Stimulated activated CD8-positive, alpha-beta memory T cell treated with anti-CD3 and anti-CD28 coated beads, Interleukin-4, amount 100 ng/mL, for 24 hours (primary cell): Measurements from ENCODE around the gene POLR3C.
A peak's percentile ranks its signal among the peaks of the same experiment; 100 is the strongest.
"Not testable (repeated sequence)": the region's sequence is repeated elsewhere in the genome, so short reads cannot be mapped to it uniquely, and the experiment has no call there.

Experiments used
- DNase-seq: peaks from one replicate; pipeline ENCODE4 v3.0.0-alpha.2; 2020; ENCODE audit warnings: low read depth

Gene POLR3C

DNA sequence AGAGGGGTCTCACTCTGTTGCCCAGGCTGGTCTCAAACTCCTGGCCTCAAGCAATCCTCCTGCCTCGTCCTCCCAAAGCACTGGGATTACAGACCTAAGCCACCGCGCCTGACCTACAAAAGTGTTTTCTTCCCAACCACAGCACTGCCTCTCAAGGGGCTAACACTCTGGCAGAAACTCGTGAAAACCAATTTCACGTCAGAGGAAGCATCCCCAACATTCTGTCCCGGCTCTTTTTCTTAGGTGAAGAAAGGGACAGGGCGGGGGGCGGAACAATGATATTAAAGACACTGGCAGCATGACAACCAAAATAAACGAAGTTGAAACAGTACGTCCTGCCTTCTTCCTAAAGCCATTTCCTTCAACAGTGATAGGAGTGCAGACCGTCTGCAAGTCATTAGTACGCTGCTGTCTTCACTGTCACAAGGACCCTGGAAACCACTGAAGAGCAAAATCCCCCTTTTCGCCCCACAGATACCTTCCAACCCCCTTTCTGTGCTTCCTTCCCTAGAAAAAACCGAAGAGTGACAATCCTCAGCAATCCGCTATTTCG is 1.1 kb upstream of the POLR3C start:
- DNase-seq = not testable (repeated sequence)

GRCh38 chr1:145824499-145824842 is 471 bp downstream of the POLR3C start:
- DNase-seq = no peak

DNA sequence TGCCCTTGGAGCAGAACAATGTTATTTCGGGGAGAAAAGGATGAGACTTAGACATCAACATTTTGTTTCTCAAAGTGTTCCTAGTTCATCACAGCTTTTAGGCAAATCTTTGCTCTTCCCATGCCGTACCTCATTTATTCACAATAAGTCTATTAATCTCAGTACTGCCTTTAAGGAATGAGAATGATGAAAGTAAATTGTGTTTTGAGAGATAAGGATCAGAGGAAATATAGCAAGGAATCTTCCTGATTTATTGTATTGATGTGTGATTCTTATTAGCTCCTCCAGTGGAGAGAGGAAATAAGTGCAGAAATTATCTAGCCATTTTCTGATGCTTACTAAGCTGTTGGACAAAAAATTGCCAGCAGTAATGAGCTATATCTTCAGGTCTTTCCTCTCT is 2.0 kb downstream of the POLR3C start:
- DNase-seq = no peak

- DNase-seq = no peak
Observed at GRCh38 chr1:145827966-145828365, 4.0 kb downstream of the POLR3C start.

GRCh38 chr1:145828367-145829026 is 4.5 kb downstream of the POLR3C start:
- DNase-seq = no peak

- not testable (repeated sequence) for DNase-seq
Observed at GRCh38 chr1:145830810-145831209, 6.8 kb downstream of the POLR3C start.

- no peak for DNase-seq
Observed at GRCh38 chr1:145837656-145838055, 13.7 kb downstream of the POLR3C start.

GRCh38 chr1:145843031-145843430 is 19.0 kb downstream of the POLR3C start:
- DNase-seq = no peak

DNA sequence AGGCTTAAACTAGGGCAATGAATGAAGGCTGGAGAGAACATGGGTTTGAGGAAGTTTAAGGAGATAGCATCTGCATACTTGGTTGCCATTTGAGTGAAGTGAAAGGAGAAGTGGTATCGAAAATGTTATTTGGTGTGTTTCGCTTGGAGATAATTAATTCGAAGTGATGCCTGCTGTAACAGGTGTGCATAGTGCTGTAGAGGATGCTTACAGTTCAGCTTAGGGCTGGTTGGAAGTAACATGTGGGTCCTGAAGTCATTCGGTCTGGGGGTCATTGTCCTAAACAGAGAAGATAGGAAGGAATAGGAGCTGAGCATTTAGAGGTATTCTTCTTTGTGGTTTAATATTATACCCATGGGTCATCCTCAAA is 21.1 kb downstream of the POLR3C start:
- DNase-seq = no peak

GRCh38 chr1:145845514-145846161 is 21.6 kb downstream of the POLR3C start, which contains the start of gene NUDT17:
Gene NUDT17 (plus strand): TSS chr1:145845630. CDS start chr1:145845641, 11 bp downstream.
- peak; percentile 66 for DNase-seq

DNA sequence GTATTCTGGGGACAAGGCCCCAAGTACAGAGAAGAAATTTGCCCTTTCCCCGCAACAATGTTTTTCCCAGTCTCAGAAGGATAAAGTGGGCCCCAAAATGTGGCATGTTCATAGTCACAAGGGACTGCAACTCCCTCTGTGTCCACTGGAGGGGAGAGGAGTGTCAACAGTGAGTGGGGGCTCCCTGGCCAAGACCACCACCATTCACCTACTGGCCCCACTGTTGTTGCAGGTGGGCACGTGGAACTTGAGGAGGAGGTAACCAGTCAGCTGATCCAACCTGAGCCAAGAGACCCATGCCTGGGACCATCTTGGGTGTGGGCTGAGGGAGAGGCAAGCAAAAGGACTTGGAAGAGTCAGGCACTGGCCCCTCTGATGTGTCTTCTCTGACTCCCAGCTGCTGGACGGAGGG is 22.2 kb downstream of the POLR3C start:
- DNase-seq = no peak

DNA sequence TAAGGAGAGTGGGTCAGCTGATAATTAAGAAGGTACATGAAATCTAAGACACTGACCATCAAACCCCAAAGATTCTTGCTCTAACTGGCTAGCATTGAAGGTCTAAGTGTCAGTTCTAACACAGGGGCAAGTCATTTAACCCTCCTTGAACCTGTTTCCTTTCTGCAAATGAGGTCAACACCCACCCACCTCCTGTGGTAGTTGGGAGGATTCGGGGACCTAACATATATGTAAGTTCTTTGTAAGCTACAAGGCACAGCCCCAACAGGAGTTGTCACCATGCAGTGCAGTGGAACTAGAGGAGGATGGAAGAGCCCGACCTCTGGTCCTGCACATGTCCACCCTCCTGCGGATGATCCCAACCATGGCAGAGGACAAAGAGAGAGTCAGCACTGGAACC is 23.8 kb downstream of the POLR3C start:
- no peak for DNase-seq

GRCh38 chr1:145849356-145850160 is 25.6 kb downstream of the POLR3C start:
- no peak for DNase-seq

GRCh38 chr1:145855426-145855948 is 31.5 kb downstream of the POLR3C start:
- DNase-seq = no peak

DNA sequence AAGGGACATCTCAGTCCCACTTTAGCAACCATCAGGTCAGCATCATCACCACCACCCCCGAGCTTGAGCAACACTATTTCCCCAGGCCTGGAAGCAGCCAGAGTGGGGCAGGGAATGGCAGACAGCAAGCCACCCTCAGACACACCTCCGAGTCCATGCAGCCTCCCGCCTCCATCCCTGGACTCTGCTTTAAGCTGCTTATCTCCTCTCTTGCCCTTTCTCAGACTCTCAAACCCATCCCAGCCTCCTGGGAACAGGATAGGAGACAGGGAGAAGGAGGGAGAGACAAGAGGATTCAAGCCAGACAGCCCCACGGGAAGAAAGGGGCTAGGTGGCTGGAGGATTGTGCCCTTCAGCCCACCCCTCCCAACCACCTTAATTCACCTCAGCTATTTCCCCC is 33.2 kb downstream of the POLR3C start:
- DNase-seq = no peak

- peak; percentile 49 for DNase-seq
Observed at GRCh38 chr1:145858238-145858900, 34.4 kb downstream of the POLR3C start.

- peak; percentile 83 for DNase-seq
Observed at GRCh38 chr1:145858901-145859490, 35.0 kb downstream of the POLR3C start, which contains the start of gene PIAS3. Gene PIAS3 (minus strand): TSS chr1:145859081. CDS start chr1:145858990, 91 bp downstream.

DNA sequence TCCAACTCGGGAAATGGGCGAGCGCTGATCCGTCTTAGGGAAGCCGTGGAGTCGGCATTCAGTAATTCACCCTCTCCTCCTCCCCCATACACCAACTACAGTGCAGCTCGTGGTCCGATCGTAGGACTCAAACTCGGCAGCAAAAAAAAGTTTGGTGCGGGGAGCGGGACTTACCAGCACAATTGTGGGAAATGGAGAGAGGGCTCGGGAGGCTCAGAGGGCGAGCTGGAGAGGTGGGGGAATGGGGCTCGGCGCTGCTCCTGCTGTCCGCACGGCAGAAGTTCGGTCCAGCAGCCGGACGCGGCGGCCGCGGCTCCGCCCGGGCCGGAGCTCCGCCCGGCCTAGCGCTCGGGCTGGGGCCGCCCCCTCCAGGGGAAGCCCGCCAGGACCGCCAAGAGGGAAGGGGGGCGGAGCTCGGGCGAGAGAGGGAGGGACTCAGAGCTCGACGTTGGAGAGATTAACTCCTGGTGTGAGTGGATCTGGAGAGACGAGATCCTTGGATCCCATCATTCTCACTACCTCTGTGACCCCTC is 35.6 kb downstream of the POLR3C start:
- peak; percentile 77 for DNase-seq

GRCh38 chr1:145863282-145864018 is 39.5 kb downstream of the POLR3C start:
- no peak for DNase-seq

GRCh38 chr1:145868232-145868631 is 44.2 kb downstream of the POLR3C start:
- no peak for DNase-seq
